ENCODE measurements around the gene MED16. TPM values are rescaled to one million over a fixed set of nuclear protein-coding genes. Genes with fewer than 3 reads are reported as not detected.

MED16 gene
- total and polyA plus RNA-seq, 2 of the 13 experiments (the other 11 are each of a cell fraction or from before 2014, with no cell fraction given) = 13.3 to 14.8 TPM

GRCh38 chr19:892894-893689 is at the start of gene MED16, which contains the start of gene RNU6-9 (continued):
- TF ChIP-seq IRF9 (CRISPR knock-in tag; IDR thresholded peaks at IDR 0.05; ENCODE audit: borderline replicate concordance) (no peak), ZNF652 (CRISPR knock-in tag; IDR thresholded peaks at IDR 0.05; ENCODE audit: borderline replicate concordance, low read depth) (no peak), ZNF224 (CRISPR knock-in tag; IDR thresholded peaks at IDR 0.05) (no peak), NRL (CRISPR knock-in tag; IDR thresholded peaks at IDR 0.05; ENCODE audit: borderline replicate concordance) (no peak), SIN3A (IDR thresholded peaks at IDR 0.05; ENCODE audit: borderline replicate concordance, low read depth, low read length) (no peak), ZSCAN20 (CRISPR knock-in tag; IDR thresholded peaks at IDR 0.05; ENCODE audit: borderline replicate concordance) (no peak), STAT5B (CRISPR knock-in tag; IDR thresholded peaks at IDR 0.05) (no peak), JUN (CRISPR knock-in tag; IDR thresholded peaks at IDR 0.05) (no peak), MATR3 (CRISPR knock-in tag; IDR thresholded peaks at IDR 0.05) (no peak), ZNF580 (CRISPR knock-in tag; IDR thresholded peaks at IDR 0.05; ENCODE audit: borderline replicate concordance, low read depth) (no peak), TCF7 (IDR thresholded peaks at IDR 0.05; ENCODE audit: low read depth) (no peak), TSC22D2 (CRISPR knock-in tag; IDR thresholded peaks at IDR 0.05; ENCODE audit: borderline replicate concordance) (no peak), IKZF1 (IDR thresholded peaks at IDR 0.05) (no peak), KDM4B (CRISPR knock-in tag; IDR thresholded peaks at IDR 0.05) (no peak), GRHL1 (CRISPR knock-in tag; conservative IDR thresholded peaks at IDR 0.05) (no peak), AHDC1 (CRISPR knock-in tag; IDR thresholded peaks at IDR 0.05; ENCODE audit: borderline replicate concordance) (no peak), ESRRA (CRISPR knock-in tag; IDR thresholded peaks at IDR 0.05; ENCODE audit: low read depth) (no peak)
